IMR-90 (cell line): Measurements from ENCODE around the gene SLC17A5.

Experiments
- CTCF ChIP-seq: conservative IDR thresholded peaks from 2 replicates; pipeline ENCODE4 v1.5.1; 2012; ENCODE audit warnings: mild to moderate bottlenecking, low read depth, low read length, improper control_type of control experiment
- MAFK ChIP-seq: IDR thresholded peaks from 2 replicates; pipeline ENCODE4 v1.6.1; 2012; ENCODE audit warnings: low read depth, low read length, improper control_type of control experiment
- NFE2L2 ChIP-seq: fragments of 150-350 bp; IDR thresholded peaks from 2 replicates; pipeline ENCODE4 v1.6.1; 2016; ENCODE audit warnings: low read depth, mild to moderate bottlenecking, low read length
- POLR2A ChIP-seq: IDR thresholded peaks from 2 replicates; pipeline ENCODE4 v1.6.1; 2012; ENCODE audit warnings: mild to moderate bottlenecking, low read depth, low read length
- RFX5 ChIP-seq: IDR thresholded peaks from 2 replicates; pipeline ENCODE4 v1.8.0; 2012; ENCODE audit warnings: low read depth, mild to moderate bottlenecking, low read length, moderate library complexity

- no peak for TF ChIP-seq POLR2A
- no peak for TF ChIP-seq NFE2L2
- no peak for TF ChIP-seq RFX5
- no peak for TF ChIP-seq MAFK
- no peak for TF ChIP-seq CTCF
Measured at GRCh38 chr6:73608761-73609160, 45.0 kb downstream of the SLC17A5 start.
